ENCODE data around the gene OR52N4. TPM values are rescaled to one million over a fixed set of nuclear protein-coding genes. Genes with fewer than 3 reads are reported as not detected.

Gene OR52N4
- total and polyA plus RNA-seq, 2 of the 4 experiments (the other 2 are of a cell fraction) = not detected

GRCh38 chr11:5767056-5767455, 13.0 kb downstream of the OR52N4 start:
- Histone ChIP-seq H4K91ac (ENCODE audit: insufficient read depth, low read depth, low read length) (no peak overlapping the region), H4K5ac (ENCODE audit: low read depth, low read length) (no peak overlapping the region), H2BK5ac (ENCODE audit: low read depth, low read length, poor library complexity, severe bottlenecking) (no peak overlapping the region), H3K27ac (ENCODE audit: insufficient read depth, low read length) (no peak overlapping the region), H3K27me3 (ENCODE audit: control insufficient read depth, insufficient read depth, low read length) (no peaks in the 10 kb centered on the region), H3K79me1 (ENCODE audit: low read depth in 1 of 2, low read length in 2 of 2) (no peaks in the 10 kb centered on the region), H3K9ac (ENCODE audit: low read depth, low read length) (no peak overlapping the region), H2AFZ (replicated peaks; ENCODE audit: low read length, poor library complexity) (no peak overlapping the region), H3K14ac (replicated peaks; ENCODE audit: low read depth, low read length) (no peak overlapping the region), H3K4me3 (ENCODE audit: insufficient read depth, low read depth, low read length) (no peak overlapping the region), H2BK120ac (ENCODE audit: low read depth, low read length) (no peak overlapping the region), H3K4ac (ENCODE audit: low read depth, low read length) (no peak overlapping the region), H3K9me1 (ENCODE audit: insufficient read depth, low read length) (no peaks in the 10 kb centered on the region), H3K56ac (ENCODE audit: extremely low read depth, insufficient read depth, low read length) (no peak overlapping the region), H2AK9ac (replicated peaks; ENCODE audit: low read depth, low read length, poor library complexity) (no peak overlapping the region), H3K23ac (ENCODE audit: low read depth, low read length) (no peak overlapping the region), H4K20me1 (ENCODE audit: insufficient read depth, low read length) (no peaks in the 10 kb centered on the region), H3K4me2 (ENCODE audit: low read depth, low read length) (no peak overlapping the region), H3K9me3 (ENCODE audit: control insufficient read depth, insufficient read depth, low read length) (no peaks in the 10 kb centered on the region), H2AK5ac (ENCODE audit: low read depth, low read length) (no peak overlapping the region), H3K4me1 (ENCODE audit: control insufficient read depth, insufficient read depth, low read length) (no peaks in the 10 kb centered on the region), H2BK15ac (ENCODE audit: low read depth, low read length) (no peak overlapping the region), H3K36me3 (ENCODE audit: control insufficient read depth, insufficient read depth, low read length) (no peaks in the 10 kb centered on the region), H3K18ac (ENCODE audit: low read depth, low read length) (no peak overlapping the region), H2BK20ac (ENCODE audit: low read depth, low read length) (no peak overlapping the region), H4K8ac (ENCODE audit: low read depth in 2 of 2, low read length in 2 of 2) (no peak overlapping the region)
- DNase-seq (no peak), ATAC-seq (ENCODE audit: low read depth) (no peak)
- dilution Hi-C loops (cut with HindIII; ENCODE audit: low sequenced_read_pairs, unreplicated experiment) (no loop called here), in situ Hi-C loops (cut with MboI; ENCODE audit: low sequenced_read_pairs) (no loop called here), intact Hi-C loops (cut with micrococcal nuclease) (no loop called here)
- POLR2A ChIA-PET (ENCODE audit: unreplicated experiment) = no interaction called here
- TF ChIP-seq ELK1 (IDR thresholded peaks at IDR 0.05; ENCODE audit: borderline replicate concordance, low read depth, low read length) (no peak), MXI1 (IDR thresholded peaks at IDR 0.05; ENCODE audit: borderline replicate concordance, low read depth, low read length) (no peak), MAFK (IDR thresholded peaks at IDR 0.05; ENCODE audit: low read depth, low read length) (no peak)
- CTCF ChIA-PET = no interaction called here
- no TSS peak for BruUV-seq (replicated peaks)
- WGBS, 2 experiments (ENCODE audit: extremely low coverage in 2 of 2, insufficient read length in 1 of 2) = no CpG with 5 or more reads among the region's 1 CpG

Measured in IMR-90 (cell line).